Keratinocyte (primary cell): ENCODE data around the gene FANCI.

Experiments
- CTCF ChIP-seq, 3 experiments: IDR thresholded peaks in 1 of 3; conservative IDR thresholded peaks in 1 of 3; optimal IDR thresholded peaks in 1 of 3; 2 replicates in 2 of 3; 3 replicates in 1 of 3; pipeline versions ENCODE3 to v1.5.1; 2011; ENCODE audit warnings: low read length in 3 of 3, mild to moderate bottlenecking in 3 of 3, moderate library complexity in 2 of 3, control low read depth in 1 of 3, inconsistent platforms in 1 of 3; ENCODE audit not compliant: insufficient read depth in 2 of 3; ENCODE audit errors: extremely low read depth in 1 of 3
- EZH2 ChIP-seq: IDR thresholded peaks from one replicate; pipeline ENCODE4 v1.6.1; 2012; ENCODE audit warnings: inconsistent platforms, mild to moderate bottlenecking, low read length, moderate library complexity

- TF ChIP-seq CTCF (optimal IDR thresholded peaks at IDR 0.05 in 1 of 3, IDR thresholded peaks at IDR 0.05 in 1 of 3, conservative IDR thresholded peaks at IDR 0.05 in 1 of 3; ENCODE audit: extremely low read depth in 1 of 3, insufficient read depth in 2 of 3, low read length in 3 of 3) (no peak), EZH2 (no peak)
These were observed 47.5 kb upstream of the FANCI start for GRCh38 chr15:89196241-89196640.
